ENCODE data around the gene STN1.

The STN1 gene

DNA sequence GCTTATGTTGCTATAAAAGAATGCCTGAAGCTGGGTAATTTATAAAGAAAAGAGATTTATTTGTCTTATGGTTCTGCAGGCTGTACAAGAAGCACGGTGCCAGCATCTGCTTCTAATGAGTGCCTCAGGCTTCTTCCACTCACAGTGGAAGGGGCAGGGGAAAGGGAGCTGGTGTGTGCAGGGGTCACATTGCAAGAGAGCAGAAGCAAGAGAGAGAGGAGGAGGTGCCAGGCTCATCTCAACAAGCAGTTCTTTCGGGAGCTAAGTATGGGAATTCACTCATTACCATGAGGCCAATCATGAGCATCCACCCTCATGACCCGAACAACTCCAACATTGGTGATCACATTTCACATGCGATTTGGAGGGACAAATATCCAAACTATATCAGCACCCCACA, 31.7 kb upstream of the STN1 start:
- no peak for TF ChIP-seq FOXP2 (optimal IDR thresholded peaks at IDR 0.05; ENCODE audit: control extremely low read depth, extremely low read length, insufficient read depth)
- TF ChIP-seq POLR2AphosphoS5 (IDR thresholded peaks at IDR 0.05; ENCODE audit: borderline replicate concordance, low read depth, low read length): no peak; the same call in 1 of the 2 replicates
- TF ChIP-seq EZH2 (IDR thresholded peaks at IDR 0.05): no peak
- Histone ChIP-seq H3K36me3 (ENCODE audit: insufficient read depth, low read length) (no peaks in the 10 kb centered on the region), H3K9me3 (ENCODE audit: low read depth, low read length) (no peaks in the 10 kb centered on the region), H3K9ac (ENCODE audit: insufficient read length) (no peak overlapping the region), H3K27ac (peak overlapping the region; percentile 87; the same call in 1 of the 2 replicates), H3K4me3 (no peak overlapping the region)
- DNase-seq (ENCODE audit: low read depth, low spot score): peak; percentile 30

DNA sequence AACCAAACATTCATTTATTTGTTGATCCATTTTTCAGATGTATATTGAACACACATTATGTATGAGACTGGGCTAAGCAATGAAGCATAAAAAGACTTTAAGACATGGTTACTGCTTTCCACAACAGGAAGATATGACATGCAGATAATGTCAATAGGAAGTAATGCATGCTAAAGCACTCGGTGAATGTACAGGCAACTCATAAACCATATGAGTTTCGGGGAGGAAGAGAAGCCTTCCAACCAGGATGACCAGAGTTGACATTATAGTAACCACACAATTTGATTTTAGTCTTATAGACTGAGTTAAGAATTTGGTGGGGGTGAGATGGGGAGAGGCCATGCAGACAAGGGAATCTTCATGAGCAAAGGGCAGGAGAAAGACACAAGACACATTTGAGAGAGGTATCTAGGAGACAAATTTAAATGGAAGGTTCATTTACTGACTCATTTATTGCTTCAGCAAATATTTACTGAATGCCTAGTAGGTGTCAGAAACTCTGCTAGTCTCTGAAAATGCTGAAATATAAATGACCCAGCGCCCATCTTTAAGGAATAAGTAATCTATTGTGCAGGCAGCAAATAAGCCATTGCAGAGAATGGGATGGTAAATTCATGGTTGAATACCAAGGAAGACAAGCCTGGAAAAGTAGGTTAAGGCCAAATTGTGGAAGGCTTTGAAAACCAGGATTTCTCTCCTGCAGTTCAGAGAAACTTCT, 30.0 kb upstream of the STN1 start:
- no peak for TF ChIP-seq EZH2 (IDR thresholded peaks at IDR 0.05)
- TF ChIP-seq FOXP2 (optimal IDR thresholded peaks at IDR 0.05; ENCODE audit: control extremely low read depth, extremely low read length, insufficient read depth): no peak
- TF ChIP-seq POLR2AphosphoS5 (IDR thresholded peaks at IDR 0.05; ENCODE audit: borderline replicate concordance, low read depth, low read length): no peak
- DNase-seq (ENCODE audit: low read depth, low spot score): no peak

GRCh38 chr10:103942866-103943265, 24.9 kb upstream of the STN1 start:
- H3K9me3 ChIP-seq (ENCODE audit: low read depth, low read length): no peaks in the 10 kb centered on the region
- TF ChIP-seq POLR2AphosphoS5 (IDR thresholded peaks at IDR 0.05; ENCODE audit: borderline replicate concordance, low read depth, low read length): no peak
- no peak for TF ChIP-seq FOXP2 (optimal IDR thresholded peaks at IDR 0.05; ENCODE audit: control extremely low read depth, extremely low read length, insufficient read depth)
- no peak for TF ChIP-seq EZH2 (IDR thresholded peaks at IDR 0.05)
- no peak overlapping the region for H3K27ac ChIP-seq
- H3K36me3 ChIP-seq (ENCODE audit: insufficient read depth, low read length): no peaks in the 10 kb centered on the region
- no peak overlapping the region for H3K4me3 ChIP-seq
- no peak overlapping the region for H3K9ac ChIP-seq (ENCODE audit: insufficient read length)
- DNase-seq (ENCODE audit: low read depth, low spot score): no peak

More for the DNA sequence above, 30.0 kb upstream of the STN1 start:
- no peak overlapping the region for H3K27ac ChIP-seq
- H3K9me3 ChIP-seq (ENCODE audit: low read depth, low read length): no peaks in the 10 kb centered on the region
- no peaks in the 10 kb centered on the region for H3K36me3 ChIP-seq (ENCODE audit: insufficient read depth, low read length)
- H3K4me3 ChIP-seq: no peak overlapping the region
- H3K9ac ChIP-seq (ENCODE audit: insufficient read length): no peak overlapping the region

DNA sequence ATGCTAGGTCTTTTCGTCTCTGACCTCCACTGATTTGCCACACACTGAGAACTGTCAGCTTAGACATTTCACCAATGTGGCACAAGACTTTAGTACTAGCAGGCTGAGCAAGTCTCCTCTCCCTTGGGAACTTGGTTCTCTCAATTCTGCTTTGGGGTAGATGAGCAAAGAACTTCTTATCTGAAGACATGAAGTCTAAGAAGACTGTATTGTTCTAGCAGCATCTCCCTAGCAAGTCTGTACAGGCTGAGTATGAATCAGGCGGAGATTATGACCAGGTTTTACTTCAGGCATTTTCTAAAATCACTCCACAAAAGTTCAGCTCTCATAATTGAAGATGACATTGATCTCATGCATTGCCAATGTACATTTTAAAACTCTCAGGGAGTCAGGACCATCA, 23.8 kb upstream of the STN1 start:
- Histone ChIP-seq H3K4me3 (no peak overlapping the region), H3K27ac (no peak overlapping the region), H3K9me3 (ENCODE audit: low read depth, low read length) (no peaks in the 10 kb centered on the region), H3K9ac (ENCODE audit: insufficient read length) (no peak overlapping the region), H3K36me3 (ENCODE audit: insufficient read depth, low read length) (no peaks in the 10 kb centered on the region)
- no peak for DNase-seq (ENCODE audit: low read depth, low spot score)
- TF ChIP-seq POLR2AphosphoS5 (IDR thresholded peaks at IDR 0.05; ENCODE audit: borderline replicate concordance, low read depth, low read length) (no peak), EZH2 (IDR thresholded peaks at IDR 0.05) (no peak), FOXP2 (optimal IDR thresholded peaks at IDR 0.05; ENCODE audit: control extremely low read depth, extremely low read length, insufficient read depth) (no peak)

GRCh38 chr10:103939522-103939921, 21.5 kb upstream of the STN1 start:
- Histone ChIP-seq H3K9me3 (ENCODE audit: low read depth, low read length) (no peaks in the 10 kb centered on the region), H3K4me3 (no peak overlapping the region), H3K36me3 (ENCODE audit: insufficient read depth, low read length) (no peaks in the 10 kb centered on the region), H3K27ac (no peak overlapping the region), H3K9ac (ENCODE audit: insufficient read length) (no peak overlapping the region)
- DNase-seq (ENCODE audit: low read depth, low spot score): no peak
- TF ChIP-seq EZH2 (IDR thresholded peaks at IDR 0.05) (no peak), FOXP2 (optimal IDR thresholded peaks at IDR 0.05; ENCODE audit: control extremely low read depth, extremely low read length, insufficient read depth) (no peak), POLR2AphosphoS5 (IDR thresholded peaks at IDR 0.05; ENCODE audit: borderline replicate concordance, low read depth, low read length) (no peak)

DNA sequence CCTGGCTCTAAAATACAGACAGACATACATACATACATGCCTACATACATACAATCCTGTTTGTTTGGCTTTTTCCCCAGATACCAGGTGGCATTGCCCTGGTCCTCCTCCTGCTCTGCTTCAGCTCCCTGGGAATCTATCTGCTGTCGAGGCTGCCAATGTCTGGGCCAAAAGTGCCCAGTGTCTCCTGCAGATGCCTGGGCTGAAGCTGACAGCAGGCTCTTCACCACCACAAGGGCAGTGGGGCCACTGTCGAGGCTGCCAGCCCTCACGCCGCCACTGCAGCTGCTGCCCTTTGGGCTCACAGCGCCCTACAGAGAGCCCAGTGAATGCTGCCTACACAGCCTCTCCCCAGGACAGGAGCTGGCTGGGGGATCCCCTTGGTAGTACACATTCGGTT, 18.0 kb upstream of the STN1 start:
- H3K4me3 ChIP-seq: no peak overlapping the region
- TF ChIP-seq FOXP2 (optimal IDR thresholded peaks at IDR 0.05; ENCODE audit: control extremely low read depth, extremely low read length, insufficient read depth) (no peak), EZH2 (IDR thresholded peaks at IDR 0.05) (no peak)
- no peaks in the 10 kb centered on the region for H3K36me3 ChIP-seq (ENCODE audit: insufficient read depth, low read length)
- no peaks in the 10 kb centered on the region for H3K9me3 ChIP-seq (ENCODE audit: low read depth, low read length)
- no peak overlapping the region for H3K9ac ChIP-seq (ENCODE audit: insufficient read length)
- no peak for DNase-seq (ENCODE audit: low read depth, low spot score)
- no peak overlapping the region for H3K27ac ChIP-seq

DNA sequence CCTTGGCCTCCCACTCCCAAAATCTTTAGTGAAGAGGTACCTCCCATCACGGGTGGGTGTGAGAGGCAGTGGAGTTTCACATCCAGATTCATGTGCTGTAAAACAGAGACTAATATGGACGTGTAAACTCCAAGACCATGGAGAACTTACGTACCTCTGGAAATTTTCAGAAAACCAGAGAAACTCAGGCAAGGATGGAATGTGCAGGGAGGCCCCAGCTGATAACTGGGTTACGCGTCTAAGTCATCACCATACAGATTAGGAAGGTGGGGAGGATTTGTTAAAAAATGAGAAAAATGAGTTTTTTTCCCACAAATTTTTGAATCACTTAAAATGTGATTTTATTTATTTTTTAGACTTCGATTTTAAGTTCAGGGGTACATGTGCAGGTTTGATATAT, 16.3 kb upstream of the STN1 start:
- no peak overlapping the region for H3K4me3 ChIP-seq
- no peak overlapping the region for H3K9ac ChIP-seq (ENCODE audit: insufficient read length)
- TF ChIP-seq POLR2AphosphoS5 (IDR thresholded peaks at IDR 0.05; ENCODE audit: borderline replicate concordance, low read depth, low read length) (no peak), FOXP2 (optimal IDR thresholded peaks at IDR 0.05; ENCODE audit: control extremely low read depth, extremely low read length, insufficient read depth) (no peak), EZH2 (IDR thresholded peaks at IDR 0.05) (no peak)
- H3K9me3 ChIP-seq (ENCODE audit: low read depth, low read length): no peaks in the 10 kb centered on the region
- DNase-seq (ENCODE audit: low read depth, low spot score): no peak
- no peaks in the 10 kb centered on the region for H3K36me3 ChIP-seq (ENCODE audit: insufficient read depth, low read length)
- H3K27ac ChIP-seq: no peak overlapping the region

GRCh38 chr10:103933557-103934121, 15.7 kb upstream of the STN1 start:
- Histone ChIP-seq H3K4me3 (no peak overlapping the region), H3K9me3 (ENCODE audit: low read depth, low read length) (no peaks in the 10 kb centered on the region), H3K27ac (no peak overlapping the region), H3K36me3 (ENCODE audit: insufficient read depth, low read length) (no peaks in the 10 kb centered on the region), H3K9ac (ENCODE audit: insufficient read length) (no peak overlapping the region)
- TF ChIP-seq EZH2 (IDR thresholded peaks at IDR 0.05): no peak
- TF ChIP-seq POLR2AphosphoS5 (IDR thresholded peaks at IDR 0.05; ENCODE audit: borderline replicate concordance, low read depth, low read length): no peak
- no peak for TF ChIP-seq FOXP2 (optimal IDR thresholded peaks at IDR 0.05; ENCODE audit: control extremely low read depth, extremely low read length, insufficient read depth)
- DNase-seq (ENCODE audit: low read depth, low spot score): no peak
